MM.1S (cell line): ENCODE results near the gene TMEM141.

Experiments used
- EZH2 ChIP-seq: fragments of 300-600 bp; sonication (generic); optimal IDR thresholded peaks from 2 replicates; pipeline ENCODE3; 2017; ENCODE audit warnings: low read depth, mild to moderate bottlenecking, antibody characterized with exemption, low read length, mixed read lengths
- EZH2phosphoT487 ChIP-seq: fragments of 300-600 bp; sonication (generic); IDR thresholded peaks from 2 replicates; pipeline ENCODE4 v1.6.1; 2018; ENCODE audit warnings: antibody characterized with exemption, low read length
- TF ChIP-seq, protein P1 (sequence below): fragments of 300-600 bp; sonication (generic); IDR thresholded peaks from 2 replicates; pipeline ENCODE4 v1.5.1; 2016; ENCODE audit warnings: antibody characterized with exemption, low read length, mixed read lengths

- TF ChIP-seq, protein P1, sequence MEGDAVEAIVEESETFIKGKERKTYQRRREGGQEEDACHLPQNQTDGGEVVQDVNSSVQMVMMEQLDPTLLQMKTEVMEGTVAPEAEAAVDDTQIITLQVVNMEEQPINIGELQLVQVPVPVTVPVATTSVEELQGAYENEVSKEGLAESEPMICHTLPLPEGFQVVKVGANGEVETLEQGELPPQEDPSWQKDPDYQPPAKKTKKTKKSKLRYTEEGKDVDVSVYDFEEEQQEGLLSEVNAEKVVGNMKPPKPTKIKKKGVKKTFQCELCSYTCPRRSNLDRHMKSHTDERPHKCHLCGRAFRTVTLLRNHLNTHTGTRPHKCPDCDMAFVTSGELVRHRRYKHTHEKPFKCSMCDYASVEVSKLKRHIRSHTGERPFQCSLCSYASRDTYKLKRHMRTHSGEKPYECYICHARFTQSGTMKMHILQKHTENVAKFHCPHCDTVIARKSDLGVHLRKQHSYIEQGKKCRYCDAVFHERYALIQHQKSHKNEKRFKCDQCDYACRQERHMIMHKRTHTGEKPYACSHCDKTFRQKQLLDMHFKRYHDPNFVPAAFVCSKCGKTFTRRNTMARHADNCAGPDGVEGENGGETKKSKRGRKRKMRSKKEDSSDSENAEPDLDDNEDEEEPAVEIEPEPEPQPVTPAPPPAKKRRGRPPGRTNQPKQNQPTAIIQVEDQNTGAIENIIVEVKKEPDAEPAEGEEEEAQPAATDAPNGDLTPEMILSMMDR: no peak
- TF ChIP-seq EZH2phosphoT487 (no peak), EZH2 (no peak)
These were observed 1.4 kb downstream of the TMEM141 start for GRCh38 chr9:136792321-136793085.
